A673 (cell line): ENCODE data around the gene ADD3. TPM values are rescaled to one million over a fixed set of nuclear protein-coding genes. Genes with fewer than 3 reads are reported as not detected.

Source experiments
- BruUV-seq: library from RNA; stranded (reverse); fragments of 400-500 nt; replicated peaks from 2 replicates; lab custom pipeline; 2021; lab: Mats Ljungman, UMichigan
- CTCF ChIA-PET: fragments of 300-600 bp; sonication (Branson Sonifier 250); formaldehyde crosslinking; loops from one replicate; lab custom pipeline; 2022; ENCODE audit warnings: antibody characterized with exemption; lab: Charles Lee
- POLR2A ChIA-PET: fragments of 300-600 bp; sonication (Branson Sonifier 250); formaldehyde crosslinking; loops from one replicate; lab custom pipeline; 2022; ENCODE audit warnings: antibody characterized with exemption; ENCODE audit not compliant: low non-redundant PET; lab: Charles Lee
- DNase-seq: peaks from one replicate; pipeline ENCODE4 v3.0.0-alpha.2; 2015; ENCODE audit warnings: low spot score
- H3K27ac ChIP-seq: fragments of 200-600 bp; sonication (generic); 2 replicates; pipeline ENCODE4 v1.5.1; 2016; ENCODE audit warnings: mixed run types, low read depth, mild to moderate bottlenecking, mixed read lengths, antibody characterized with exemption, low read length; ENCODE audit not compliant: poor library complexity, severe bottlenecking
- H3K27me3 ChIP-seq: fragments of 200-600 bp; sonication (generic); replicated peaks from 2 replicates; pipeline ENCODE4 v1.6.1; 2017; ENCODE audit warnings: mixed run types, low read depth, mild to moderate bottlenecking, mixed read lengths, antibody characterized with exemption, low read length; ENCODE audit not compliant: insufficient read depth, poor library complexity
- H3K36me3 ChIP-seq: fragments of 200-600 bp; sonication (generic); 2 replicates; pipeline ENCODE4 v1.6.1; 2016; ENCODE audit warnings: mixed run types, mild to moderate bottlenecking, mixed read lengths, antibody characterized with exemption, low read length; ENCODE audit not compliant: insufficient read depth, poor library complexity, severe bottlenecking
- H3K4me1 ChIP-seq: fragments of 200-600 bp; sonication (generic); 2 replicates; pipeline ENCODE4 v1.6.1; 2017; ENCODE audit warnings: mixed run types, mild to moderate bottlenecking, mixed read lengths, antibody characterized with exemption, low read length; ENCODE audit not compliant: insufficient read depth, poor library complexity, severe bottlenecking
- H3K4me3 ChIP-seq: fragments of 200-600 bp; sonication (generic); 2 replicates; pipeline ENCODE4 v1.5.1; 2016; ENCODE audit warnings: low read depth, mixed run types, mild to moderate bottlenecking, mixed read lengths, low read length; ENCODE audit not compliant: poor library complexity, severe bottlenecking
- H3K9me3 ChIP-seq: fragments of 200-600 bp; sonication (generic); 2 replicates; pipeline ENCODE4 v1.6.1; 2016; ENCODE audit warnings: mixed run types, low read depth, mild to moderate bottlenecking, mixed read lengths, antibody characterized with exemption, low read length; ENCODE audit not compliant: poor library complexity, severe bottlenecking
- EZH2 ChIP-seq: fragments of 200-600 bp; sonication (generic); IDR thresholded peaks from 2 replicates; pipeline ENCODE4 v1.6.1; 2017; ENCODE audit warnings: borderline replicate concordance, low read depth, mild to moderate bottlenecking, mixed read lengths, antibody characterized with exemption, low read length; ENCODE audit not compliant: poor library complexity, severe bottlenecking
- intact Hi-C: fragments of 100-400 bp; cut with micrococcal nuclease; formaldehyde crosslinking; loops from one replicate; pipeline ENCODE4 v1.10.0; 2022; ENCODE audit not compliant: unreplicated experiment
- total RNA-seq: library from RNA; stranded (reverse); gene quantifications from 2 replicates; pipeline ENCODE4 v1.2.3, GENCODE V29; 2021
- TF ChIP-seq, protein P1 (sequence below): fragments of 300-800, 200-600 bp; sonication (generic); conservative IDR thresholded peaks from 2 replicates; pipeline ENCODE4 v1.5.1; 2017; ENCODE audit warnings: low read depth, mild to moderate bottlenecking, antibody characterized with exemption, low read length, moderate library complexity, mixed read lengths

Gene ADD3
- total RNA-seq, 1 experiment from 2014 or later: 82.9 TPM

DNA sequence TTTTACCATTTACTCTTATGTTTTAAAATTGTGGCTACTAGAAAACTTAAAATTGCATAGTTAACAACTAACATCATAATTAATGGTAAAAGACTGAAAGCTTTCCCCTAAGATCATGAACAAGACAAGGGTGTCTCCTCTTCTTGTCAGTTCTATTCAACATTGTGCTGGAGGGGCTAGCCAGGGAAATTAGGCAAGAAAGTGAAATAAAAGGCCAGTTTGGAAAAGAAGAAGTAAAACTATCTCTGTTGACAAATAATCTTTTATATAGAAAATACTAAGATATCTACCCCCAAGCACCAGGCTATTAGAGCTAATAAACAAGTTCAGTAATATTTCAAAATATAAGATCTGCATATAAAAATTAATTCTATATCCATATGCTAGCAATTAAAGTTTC, 152.7 kb downstream of the ADD3 start:
- H3K4me1 ChIP-seq: no peaks in the 10 kb centered on the region
- no peaks in the 10 kb centered on the region for H3K9me3 ChIP-seq
- POLR2A ChIA-PET: no interaction called here
- H3K36me3 ChIP-seq: no peaks in the 10 kb centered on the region
- no peak for DNase-seq
- no peak overlapping the region for H3K27ac ChIP-seq
- BruUV-seq: no TSS peak
- CTCF ChIA-PET: no interaction called here
- H3K4me3 ChIP-seq: no peak overlapping the region
- no peaks in the 10 kb centered on the region for H3K27me3 ChIP-seq
- TF ChIP-seq, protein P1, sequence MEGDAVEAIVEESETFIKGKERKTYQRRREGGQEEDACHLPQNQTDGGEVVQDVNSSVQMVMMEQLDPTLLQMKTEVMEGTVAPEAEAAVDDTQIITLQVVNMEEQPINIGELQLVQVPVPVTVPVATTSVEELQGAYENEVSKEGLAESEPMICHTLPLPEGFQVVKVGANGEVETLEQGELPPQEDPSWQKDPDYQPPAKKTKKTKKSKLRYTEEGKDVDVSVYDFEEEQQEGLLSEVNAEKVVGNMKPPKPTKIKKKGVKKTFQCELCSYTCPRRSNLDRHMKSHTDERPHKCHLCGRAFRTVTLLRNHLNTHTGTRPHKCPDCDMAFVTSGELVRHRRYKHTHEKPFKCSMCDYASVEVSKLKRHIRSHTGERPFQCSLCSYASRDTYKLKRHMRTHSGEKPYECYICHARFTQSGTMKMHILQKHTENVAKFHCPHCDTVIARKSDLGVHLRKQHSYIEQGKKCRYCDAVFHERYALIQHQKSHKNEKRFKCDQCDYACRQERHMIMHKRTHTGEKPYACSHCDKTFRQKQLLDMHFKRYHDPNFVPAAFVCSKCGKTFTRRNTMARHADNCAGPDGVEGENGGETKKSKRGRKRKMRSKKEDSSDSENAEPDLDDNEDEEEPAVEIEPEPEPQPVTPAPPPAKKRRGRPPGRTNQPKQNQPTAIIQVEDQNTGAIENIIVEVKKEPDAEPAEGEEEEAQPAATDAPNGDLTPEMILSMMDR: no peak
- no peak for TF ChIP-seq EZH2
- intact Hi-C loops: no loop called here

DNA sequence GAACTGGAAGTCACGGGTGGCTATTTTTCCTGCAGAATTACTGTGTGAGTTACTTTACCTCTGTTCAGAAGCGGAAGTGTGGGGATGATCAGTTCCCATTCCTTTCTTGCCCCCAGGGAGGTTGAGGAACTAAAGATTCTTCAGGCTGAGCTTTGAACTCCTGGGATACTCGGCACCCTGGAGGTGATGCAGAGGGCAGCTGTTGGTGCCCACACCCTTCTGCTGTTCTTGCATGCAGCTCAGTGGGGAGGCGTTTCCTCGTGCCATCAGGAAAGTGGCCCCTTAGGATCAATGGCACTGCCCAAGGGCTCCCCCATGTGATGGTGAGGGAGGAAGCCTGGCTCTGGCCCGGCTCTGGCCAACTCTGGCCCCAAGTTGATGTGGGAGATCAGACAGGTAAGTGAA, 155.0 kb downstream of the ADD3 start:
- TF ChIP-seq EZH2: no peak
- TF ChIP-seq, protein P1: no peak
- H3K9me3 ChIP-seq: no peaks in the 10 kb centered on the region
- H3K4me1 ChIP-seq: no peaks in the 10 kb centered on the region
- intact Hi-C loops: no loop called here
- H3K27ac ChIP-seq: no peak overlapping the region
- no peaks in the 10 kb centered on the region for H3K27me3 ChIP-seq
- DNase-seq: no peak
- CTCF ChIA-PET: interaction anchor here (0.6 kb wide), 1 partner anchor 174 kb away, joined by 3 read pairs; no protein-coding TSS in a partner anchor
- BruUV-seq: no TSS peak
- no peaks in the 10 kb centered on the region for H3K36me3 ChIP-seq
- POLR2A ChIA-PET: no interaction called here
- H3K4me3 ChIP-seq: no peak overlapping the region

DNA sequence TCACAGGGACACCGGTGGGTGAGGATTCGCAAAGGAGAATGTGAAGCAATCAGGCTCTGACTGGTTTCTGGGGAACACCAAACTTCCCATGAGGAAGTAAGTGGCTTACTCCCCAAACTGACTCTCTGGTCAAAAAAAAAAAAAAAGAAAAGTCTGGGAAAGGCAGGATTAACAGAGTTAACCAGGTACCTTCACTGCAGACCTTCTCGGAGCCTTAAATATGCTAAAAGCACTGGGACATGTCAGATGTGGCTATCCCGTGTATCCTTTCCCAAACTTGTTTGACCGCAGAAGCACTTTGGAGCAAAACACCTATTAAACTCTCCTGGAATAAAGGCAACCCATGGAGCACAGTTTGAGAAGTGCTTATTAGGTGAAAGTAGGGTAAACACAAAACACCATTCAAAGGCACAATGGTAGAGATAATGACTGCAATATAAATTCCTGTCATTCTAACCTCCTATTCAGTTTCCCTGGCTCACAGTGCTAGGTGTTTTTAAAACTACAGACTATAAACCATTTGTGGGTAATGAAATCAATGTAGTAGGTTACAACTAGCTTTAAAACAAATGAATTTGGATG, 155.5 kb downstream of the ADD3 start:
- BruUV-seq: no TSS peak
- DNase-seq: no peak
- intact Hi-C loops: no loop called here
- TF ChIP-seq, protein P1: no peak
- no peak for TF ChIP-seq EZH2
- CTCF ChIA-PET: no interaction called here
- no peak overlapping the region for H3K4me3 ChIP-seq
- H3K36me3 ChIP-seq: no peaks in the 10 kb centered on the region
- no peak overlapping the region for H3K27ac ChIP-seq
- H3K9me3 ChIP-seq: no peaks in the 10 kb centered on the region
- no peaks in the 10 kb centered on the region for H3K4me1 ChIP-seq
- POLR2A ChIA-PET: no interaction called here
- no peaks in the 10 kb centered on the region for H3K27me3 ChIP-seq
